ENCODE measurements around the gene SPHK2. TPM values are rescaled to one million over a fixed set of nuclear protein-coding genes. Genes with fewer than 3 reads are reported as not detected.

Gene SPHK2
- total RNA-seq, 2 experiments from 2014 or later, result 14.1 to 15.3 TPM

DNA sequence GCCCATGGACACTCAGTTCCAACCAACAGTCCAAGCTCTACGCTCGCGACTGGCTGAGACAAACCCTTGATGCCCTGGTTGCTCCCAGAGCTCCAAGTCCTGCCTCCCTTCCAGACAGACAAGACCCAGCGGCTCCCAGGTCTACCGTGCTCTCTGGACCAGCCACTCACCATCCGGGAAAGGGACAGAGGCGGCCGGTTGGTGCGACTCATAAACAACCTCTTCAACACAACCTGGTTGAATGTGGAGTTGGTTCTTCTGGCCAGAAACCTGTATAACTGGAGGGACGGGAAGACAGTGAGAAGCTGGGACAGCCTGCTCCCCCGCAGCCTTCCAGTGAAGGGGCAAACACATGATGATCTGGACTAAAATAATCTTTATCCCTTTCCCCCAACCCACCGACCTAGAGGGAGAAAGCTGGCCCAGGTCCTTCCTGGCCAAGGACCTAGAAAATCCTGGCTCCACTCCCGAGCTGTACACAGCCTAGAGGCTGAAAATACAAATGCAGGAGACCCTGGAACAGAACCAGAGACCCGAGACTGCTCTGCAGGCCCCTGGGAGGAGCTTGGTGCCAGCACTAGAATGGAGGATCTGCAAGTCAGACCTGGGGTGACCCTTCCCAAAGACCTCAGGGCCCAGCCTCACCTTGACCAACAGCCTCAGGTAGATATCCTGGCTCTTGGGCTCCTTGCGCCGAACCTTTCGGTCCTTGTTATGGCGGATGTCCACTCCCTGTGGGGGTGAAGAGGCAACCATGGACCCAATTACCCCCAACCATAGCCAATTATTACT lies 2.0 kb upstream of the SPHK2 start:
- Histone ChIP-seq H3K27ac (ENCODE audit: low read depth in 1 of 2, low read length in 2 of 2) (peak overlapping the region; percentile 25 to 76), H3K4me3 (ENCODE audit: low read length) (peak overlapping the region; percentile 94), H3K4me1 (ENCODE audit: insufficient read depth, low read length) (peaks cover 50% of the 10 kb centered on the region), H3K9me3 (ENCODE audit: control insufficient read depth in 1 of 2, insufficient read depth in 1 of 2, low read length in 2 of 2) (no peaks in the 10 kb centered on the region), H3K27me3 (ENCODE audit: control insufficient read depth in 1 of 2, insufficient read depth in 2 of 2, low read length in 2 of 2) (no peaks in the 10 kb centered on the region), H3K36me3 (ENCODE audit: insufficient read depth, low read length) (peaks cover 34% of the 10 kb centered on the region)
- Mint-ChIP-seq H3K27ac (peak overlapping the region; percentile 97), H3K36me3 (ENCODE audit: low read depth) (peaks cover 60% of the 10 kb centered on the region), H3K27me3 (no peaks in the 10 kb centered on the region), H3K4me3 (peak overlapping the region; percentile 98), H3K9me3 (no peaks in the 10 kb centered on the region), H3K4me1 (ENCODE audit: low read depth) (peaks cover 45% of the 10 kb centered on the region)
- no peak for ATAC-seq (ENCODE audit: poor library complexity)
- intact Hi-C loops (cut with DNase I, micrococcal nuclease), result loop anchor here in 1 of 2 experiments (5.0 kb wide), 1 partner anchor 285 kb away; no protein-coding TSS in a partner anchor
- ChIA-PET POLR2A (interaction anchor here (0.5 to 3.9 kb wide), 4 partner anchors 9 to 473 kb away, joined by 3 to 45 read pairs (median 28); partner anchors contain the start of gene DBP), CTCF (interaction anchor here (1.1 kb wide), 1 partner anchor 29 kb away, joined by 4 read pairs; no protein-coding TSS in a partner anchor)
- peak in 1 of 14 experiments; percentile 35 for DNase-seq
- no peak for TF ChIP-seq CTCF (IDR thresholded peaks at IDR 0.05)

DNA sequence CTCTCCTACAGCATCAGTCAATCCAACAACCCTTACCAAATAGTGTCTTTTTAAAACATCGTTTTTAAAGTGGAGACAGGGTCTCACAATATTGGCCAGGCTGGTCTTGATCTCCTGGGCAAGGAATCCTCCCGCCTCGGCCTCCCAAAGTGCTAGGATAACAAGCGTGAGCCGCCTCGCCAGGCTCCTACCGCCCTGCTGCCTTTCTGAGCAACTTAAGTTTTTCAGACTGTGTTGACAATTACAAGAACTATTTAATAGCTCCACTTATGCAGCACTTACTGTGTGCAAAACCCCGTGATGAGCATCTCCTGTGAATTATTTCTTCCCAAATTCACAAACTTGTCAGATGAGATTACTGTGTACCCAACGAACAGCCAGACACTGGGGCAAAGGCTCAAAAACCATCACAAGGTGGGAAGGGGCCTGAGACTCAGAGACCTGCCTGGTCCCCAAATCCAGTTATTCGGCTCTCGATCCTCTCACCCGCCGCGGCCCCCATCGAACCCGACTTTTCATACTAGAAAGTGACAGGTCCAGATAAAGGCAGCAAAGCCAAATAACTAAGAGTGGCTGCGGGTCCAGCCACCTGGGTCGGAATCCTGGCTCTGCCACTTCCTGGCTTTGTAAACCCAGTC lies 909 bp upstream of the SPHK2 start:
- Mint-ChIP-seq H3K36me3 (ENCODE audit: low read depth) (peaks cover 65% of the 10 kb centered on the region), H3K9me3 (no peaks in the 10 kb centered on the region), H3K27ac (peak overlapping the region; percentile 97), H3K27me3 (no peaks in the 10 kb centered on the region), H3K4me3 (peak overlapping the region; percentile 98), H3K4me1 (ENCODE audit: low read depth) (peaks cover 51% of the 10 kb centered on the region)
- H3K27ac ChIP-seq (ENCODE audit: low read depth in 1 of 2, low read length in 2 of 2), result peak overlapping the region; percentile 76 to 89
- no peak for TF ChIP-seq CTCF (IDR thresholded peaks at IDR 0.05)
- peaks cover 57% of the 10 kb centered on the region for H3K4me1 ChIP-seq (ENCODE audit: insufficient read depth, low read length)
- no peaks in the 10 kb centered on the region for H3K9me3 ChIP-seq (ENCODE audit: control insufficient read depth in 1 of 2, insufficient read depth in 1 of 2, low read length in 2 of 2)
- peak overlapping the region; percentile 94 for H3K4me3 ChIP-seq (ENCODE audit: low read length)
- no peak for DNase-seq
- ChIA-PET CTCF (interaction anchor here (0.9 to 1.5 kb wide), 5 partner anchors 10 to 112 kb away, joined by 3 to 5 read pairs (median 4); partner anchors contain the start of gene CA11), POLR2A (interaction anchor here (0.7 to 3.9 kb wide), 21 partner anchors 10 to 1024 kb away, joined by 3 to 45 read pairs (median 6); partner anchors contain the start of genes CA11, DBP, EMP3 and GRWD1)
- H3K27me3 ChIP-seq (ENCODE audit: control insufficient read depth in 1 of 2, insufficient read depth in 2 of 2, low read length in 2 of 2), result no peaks in the 10 kb centered on the region
- H3K36me3 ChIP-seq (ENCODE audit: insufficient read depth, low read length), result peaks cover 34% of the 10 kb centered on the region
- no peak for ATAC-seq (ENCODE audit: poor library complexity)
- intact Hi-C loops (cut with DNase I, micrococcal nuclease), result loop anchor here in 1 of 2 experiments (5.0 kb wide), 1 partner anchor 286 kb away; no protein-coding TSS in a partner anchor

Measured in CD4-positive, alpha-beta T cell (primary cell).